ENCODE measurements around the gene PTDSS2. TPM values are rescaled to one million over a fixed set of nuclear protein-coding genes. Genes with fewer than 3 reads are reported as not detected.

PTDSS2 gene
- total and polyA plus RNA-seq, 10 of the 15 experiments (the other 5 are each of a cell fraction or from before 2014, with no cell fraction given), result 0.39 to 21.1 (median 10.8) TPM

DNA sequence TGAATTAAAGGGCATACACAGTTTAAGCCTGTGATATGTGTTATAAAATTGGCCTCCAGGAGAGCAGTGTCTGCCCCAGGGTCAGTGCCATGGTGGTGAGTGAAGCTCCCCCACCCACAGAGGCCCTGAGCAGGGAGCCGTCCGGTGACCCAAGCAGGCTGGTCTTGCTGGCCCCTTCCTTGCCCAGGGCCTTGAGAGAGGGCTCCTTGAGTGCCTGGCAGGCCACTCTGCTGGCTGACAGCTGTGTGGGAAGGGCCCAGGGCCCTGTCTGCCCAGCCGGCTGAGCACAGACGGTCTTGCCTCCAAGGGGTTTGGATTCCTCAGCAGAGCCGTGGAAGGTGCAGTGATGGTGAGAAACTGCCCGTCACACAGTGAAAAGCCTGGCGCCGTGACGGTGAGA, 25.9 kb downstream of the PTDSS2 start:
- no peak for ATAC-seq
- DNase-seq (ENCODE audit: low read depth, low spot score), result no peak
- BruUV-seq (replicated peaks), result no TSS peak
- Histone ChIP-seq H3K36me3 (ENCODE audit: control insufficient read depth in 2 of 2, insufficient read depth in 2 of 2, low read length in 1 of 2) (no peaks in the 10 kb centered on the region; a peak in 1 of 4 replicates), H3K4me1 (ENCODE audit: control insufficient read depth, insufficient read depth, low read length) (no peaks in the 10 kb centered on the region), H3K4me2 (ENCODE audit: control insufficient read depth, insufficient read depth) (no peak overlapping the region), H3K4me3 (no peak overlapping the region), H3K9ac (ENCODE audit: control insufficient read depth, insufficient read depth, low read length) (no peak overlapping the region), H3K79me2 (ENCODE audit: control insufficient read depth, insufficient read depth, low read length) (no peaks in the 10 kb centered on the region), H3K27me3 (replicated peaks in 1 of 2; ENCODE audit: control insufficient read depth in 2 of 2, insufficient read depth in 2 of 2, low read length in 1 of 2) (no peaks in the 10 kb centered on the region), H3K9me3 (replicated peaks; ENCODE audit: control insufficient read depth, insufficient read depth, low read length) (no peaks in the 10 kb centered on the region), H2AFZ (ENCODE audit: control insufficient read depth, low read depth, low read length) (no peak overlapping the region), H4K20me1 (ENCODE audit: control insufficient read depth, insufficient read depth) (no peaks in the 10 kb centered on the region), H3K27ac (ENCODE audit: control insufficient read depth, insufficient read depth) (no peak overlapping the region)
- in situ Hi-C loops (cut with MboI) (no loop called here), intact Hi-C loops (cut with micrococcal nuclease; ENCODE audit: unreplicated experiment) (no loop called here)
- CTCF ChIA-PET, result no interaction called here
- RAD21 ChIA-PET (ENCODE audit: unreplicated experiment), result no interaction called here
- SMC1A ChIA-PET (ENCODE audit: uncharacterized antibody, unreplicated experiment), result no interaction called here
- POLR2A ChIA-PET, result no interaction called here
- WGBS (ENCODE audit: insufficient coverage, insufficient replicate concordance, low lambda C conversion rate, missing lambda C conversion rate), result over 99% methylated on average over 9 of the region's 9 CpGs
- no peak for FAIRE-seq
- no peak for TF ChIP-seq BMI1 (IDR thresholded peaks at IDR 0.05; ENCODE audit: borderline replicate concordance)

DNA sequence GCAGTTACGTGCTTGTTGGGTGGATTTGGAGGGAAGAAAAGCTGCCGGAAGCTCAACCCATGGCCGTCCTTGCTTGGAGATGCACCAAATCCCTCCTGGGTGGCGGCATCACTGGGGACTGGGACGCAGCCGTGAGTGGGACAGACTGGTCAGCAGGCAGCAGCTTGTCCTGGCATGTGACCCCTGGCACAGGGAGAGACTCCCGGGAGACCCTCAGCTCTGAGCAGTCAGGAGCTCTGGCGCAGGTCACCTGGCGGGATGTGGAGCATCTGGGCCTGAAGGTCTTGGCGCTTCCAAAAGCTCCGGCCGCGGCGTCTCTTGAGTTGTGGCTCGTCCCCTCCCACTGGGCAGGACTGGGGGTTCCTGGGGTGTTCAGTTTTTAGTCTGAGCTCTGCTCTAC, 26.3 kb downstream of the PTDSS2 start:
- in situ Hi-C loops (cut with MboI), result no loop called here
- RAD21 ChIA-PET (ENCODE audit: unreplicated experiment), result no interaction called here
- no peak overlapping the region for H2AFZ ChIP-seq (ENCODE audit: control insufficient read depth, low read depth, low read length)
- SMC1A ChIA-PET (ENCODE audit: uncharacterized antibody, unreplicated experiment), result no interaction called here
- no peaks in the 10 kb centered on the region for H3K4me1 ChIP-seq (ENCODE audit: control insufficient read depth, insufficient read depth, low read length)
- H3K79me2 ChIP-seq (ENCODE audit: control insufficient read depth, insufficient read depth, low read length), result no peaks in the 10 kb centered on the region
- H3K36me3 ChIP-seq (ENCODE audit: control insufficient read depth in 2 of 2, insufficient read depth in 2 of 2, low read length in 1 of 2), result no peaks in the 10 kb centered on the region; a peak in 1 of 4 replicates
- H3K9ac ChIP-seq (ENCODE audit: control insufficient read depth, insufficient read depth, low read length), result no peak overlapping the region
- BruUV-seq (replicated peaks), result no TSS peak
- 97% methylated on average over 15 of the region's 15 CpGs for WGBS (ENCODE audit: insufficient coverage, insufficient replicate concordance, low lambda C conversion rate, missing lambda C conversion rate)
- FAIRE-seq (no peak), ATAC-seq (no peak), DNase-seq (ENCODE audit: low read depth, low spot score) (no peak)
- intact Hi-C loops (cut with micrococcal nuclease; ENCODE audit: unreplicated experiment), result no loop called here
- no peaks in the 10 kb centered on the region for H3K9me3 ChIP-seq (replicated peaks; ENCODE audit: control insufficient read depth, insufficient read depth, low read length)
- H3K27ac ChIP-seq (ENCODE audit: control insufficient read depth, insufficient read depth), result no peak overlapping the region
- POLR2A ChIA-PET, result no interaction called here
- H3K4me3 ChIP-seq, result no peak overlapping the region
- CTCF ChIA-PET, result no interaction called here
- H3K27me3 ChIP-seq (replicated peaks in 1 of 2; ENCODE audit: control insufficient read depth in 2 of 2, insufficient read depth in 2 of 2, low read length in 1 of 2), result no peaks in the 10 kb centered on the region
- TF ChIP-seq TARDBP (IDR thresholded peaks at IDR 0.05; ENCODE audit: borderline replicate concordance) (no peak), RAD21 (IDR thresholded peaks at IDR 0.05; ENCODE audit: insufficient read depth, low read depth, low read length) (no peak), CHD2 (IDR thresholded peaks at IDR 0.05; ENCODE audit: borderline replicate concordance, low read depth, low read length) (no peak), POU2F2 (IDR thresholded peaks at IDR 0.05; ENCODE audit: borderline replicate concordance, low read depth, low read length) (no peak), MEF2B (IDR thresholded peaks at IDR 0.05; ENCODE audit: partially characterized antibody, poor library complexity, severe bottlenecking) (no peak), BACH1 (IDR thresholded peaks at IDR 0.05; ENCODE audit: borderline replicate concordance) (no peak), NR2C2 (IDR thresholded peaks at IDR 0.05; ENCODE audit: borderline replicate concordance, control insufficient read depth, insufficient read length, low read depth) (no peak), SREBF1 (IDR thresholded peaks at IDR 0.05; ENCODE audit: low read length) (no peak), BCL11A (IDR thresholded peaks at IDR 0.05; ENCODE audit: low read depth, low read length) (no peak), NFXL1 (IDR thresholded peaks at IDR 0.05; ENCODE audit: borderline replicate concordance) (no peak), POLR2A (IDR thresholded peaks at IDR 0.05; ENCODE audit: low read depth, low read length) (no peak), ATF7 (IDR thresholded peaks at IDR 0.05; ENCODE audit: low read depth) (no peak)
- H4K20me1 ChIP-seq (ENCODE audit: control insufficient read depth, insufficient read depth), result no peaks in the 10 kb centered on the region
- no peak overlapping the region for H3K4me2 ChIP-seq (ENCODE audit: control insufficient read depth, insufficient read depth)

All from GM12878 (cell line).